ENCODE results near the gene LCLAT1.

DNA sequence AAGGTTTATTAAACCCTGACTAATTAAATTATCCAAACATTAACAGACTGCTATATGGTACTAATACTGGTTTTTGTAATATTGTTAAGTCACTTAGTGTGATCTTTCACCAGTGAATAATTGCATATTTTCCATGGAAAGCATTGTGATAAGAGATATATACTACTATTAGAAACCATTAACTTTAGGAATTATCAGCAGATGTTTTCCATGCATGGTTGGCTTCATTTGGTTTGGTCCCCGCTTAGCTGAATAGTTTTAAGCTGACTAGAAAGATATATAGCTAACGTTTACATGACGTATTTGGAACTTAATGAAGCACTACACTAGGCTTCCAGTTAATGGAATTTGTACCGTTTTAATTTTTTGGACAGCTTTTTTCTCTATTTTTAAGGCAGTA lies 37.9 kb downstream of the LCLAT1 start:
- TF ChIP-seq, protein P1, sequence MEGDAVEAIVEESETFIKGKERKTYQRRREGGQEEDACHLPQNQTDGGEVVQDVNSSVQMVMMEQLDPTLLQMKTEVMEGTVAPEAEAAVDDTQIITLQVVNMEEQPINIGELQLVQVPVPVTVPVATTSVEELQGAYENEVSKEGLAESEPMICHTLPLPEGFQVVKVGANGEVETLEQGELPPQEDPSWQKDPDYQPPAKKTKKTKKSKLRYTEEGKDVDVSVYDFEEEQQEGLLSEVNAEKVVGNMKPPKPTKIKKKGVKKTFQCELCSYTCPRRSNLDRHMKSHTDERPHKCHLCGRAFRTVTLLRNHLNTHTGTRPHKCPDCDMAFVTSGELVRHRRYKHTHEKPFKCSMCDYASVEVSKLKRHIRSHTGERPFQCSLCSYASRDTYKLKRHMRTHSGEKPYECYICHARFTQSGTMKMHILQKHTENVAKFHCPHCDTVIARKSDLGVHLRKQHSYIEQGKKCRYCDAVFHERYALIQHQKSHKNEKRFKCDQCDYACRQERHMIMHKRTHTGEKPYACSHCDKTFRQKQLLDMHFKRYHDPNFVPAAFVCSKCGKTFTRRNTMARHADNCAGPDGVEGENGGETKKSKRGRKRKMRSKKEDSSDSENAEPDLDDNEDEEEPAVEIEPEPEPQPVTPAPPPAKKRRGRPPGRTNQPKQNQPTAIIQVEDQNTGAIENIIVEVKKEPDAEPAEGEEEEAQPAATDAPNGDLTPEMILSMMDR (IDR thresholded peaks at IDR 0.05; ENCODE audit: borderline replicate concordance, extremely low read depth, low read length, poor library complexity, severe bottlenecking), result no peak
- TF ChIP-seq EZH2 (IDR thresholded peaks at IDR 0.05; ENCODE audit: borderline replicate concordance, low read depth, low read length, severe bottlenecking), result no peak

Measured in DND-41 (cell line).